Keratinocyte (primary cell): ENCODE results near the gene TMEM18. TPM values are rescaled to one million over a fixed set of nuclear protein-coding genes. Genes with fewer than 3 reads are reported as not detected.

Experiments used
- DNase-seq: peaks from one replicate; pipeline ENCODE4 v3.0.0-alpha.2; 2011; ENCODE audit warnings: low read depth, missing footprints, low spot score
- FAIRE-seq: peaks from 2 replicates; lab custom pipeline; 2011; peaks lifted over from hg19 to GRCh38; lab: Jason Lieb, UNC
- H2AFZ ChIP-seq: 2 replicates; pipeline ENCODE4 v1.6.0; 2012; ENCODE audit warnings: low read length, control low read depth, inconsistent platforms; ENCODE audit not compliant: control insufficient read depth
- H3K27ac ChIP-seq: 2 replicates; pipeline ENCODE4 v1.5.1; 2011; ENCODE audit warnings: low read length; ENCODE audit not compliant: control insufficient read depth, insufficient read depth
- H3K27me3 ChIP-seq: 3 replicates; pipeline ENCODE4 v1.6.0; 2011; ENCODE audit warnings: low read length; ENCODE audit not compliant: control insufficient read depth, insufficient read depth; ENCODE audit errors: extremely low read depth
- H3K36me3 ChIP-seq, 2 experiments: 2 replicates in 1 of 2; 3 replicates in 1 of 2; pipeline ENCODE4 v1.5.1; 2011; ENCODE audit warnings: low read length in 2 of 2, mild to moderate bottlenecking in 1 of 2; ENCODE audit not compliant: control insufficient read depth in 2 of 2, insufficient read depth in 2 of 2; ENCODE audit errors: extremely low read depth in 1 of 2
- H3K4me1 ChIP-seq: 3 replicates; pipeline ENCODE4 v1.5.1; 2011; ENCODE audit warnings: low read length; ENCODE audit not compliant: control insufficient read depth, insufficient read depth; ENCODE audit errors: extremely low read depth
- H3K4me2 ChIP-seq: 3 replicates; pipeline ENCODE4 v1.6.0; 2011; ENCODE audit warnings: low read depth, low read length; ENCODE audit not compliant: control insufficient read depth, insufficient read depth; ENCODE audit errors: extremely low read depth
- H3K4me3 ChIP-seq, 3 experiments: fragments of 200-600 bp in 1 of 3; sonication (generic) in 1 of 3; 2 replicates in 2 of 3; 3 replicates in 1 of 3; pipeline ENCODE4 v1.5.1; 2011 to 2016; ENCODE audit warnings: low read length in 3 of 3, mild to moderate bottlenecking in 3 of 3, control low read depth in 2 of 3, inconsistent platforms in 1 of 3, low read depth in 1 of 3, mixed read lengths in 1 of 3, mixed run types in 1 of 3, moderate library complexity in 1 of 3; ENCODE audit not compliant: control insufficient read depth in 2 of 3, insufficient read depth in 2 of 3; ENCODE audit errors: extremely low read depth in 1 of 3
- H3K79me2 ChIP-seq: 2 replicates; pipeline ENCODE4 v1.6.0; 2012; ENCODE audit warnings: low read length; ENCODE audit not compliant: control insufficient read depth, insufficient read depth
- H3K9ac ChIP-seq: 3 replicates; pipeline ENCODE4 v1.6.0; 2011; ENCODE audit warnings: low read length; ENCODE audit not compliant: control insufficient read depth, insufficient read depth; ENCODE audit errors: extremely low read depth
- H3K9me1 ChIP-seq: 3 replicates; pipeline ENCODE4 v1.6.0; 2011; ENCODE audit warnings: low read length; ENCODE audit not compliant: control insufficient read depth, insufficient read depth; ENCODE audit errors: extremely low read depth
- H3K9me3 ChIP-seq: 2 replicates; pipeline ENCODE4 v1.5.1; 2012; ENCODE audit warnings: low read depth, low read length; ENCODE audit not compliant: control insufficient read depth
- H4K20me1 ChIP-seq: 3 replicates; pipeline ENCODE4 v1.6.0; 2011; ENCODE audit warnings: low read length; ENCODE audit not compliant: control insufficient read depth, insufficient read depth; ENCODE audit errors: extremely low read depth
- CTCF ChIP-seq, 3 experiments: IDR thresholded peaks in 1 of 3; conservative IDR thresholded peaks in 1 of 3; optimal IDR thresholded peaks in 1 of 3; 2 replicates in 2 of 3; 3 replicates in 1 of 3; pipeline versions ENCODE3 to v1.5.1; 2011; ENCODE audit warnings: low read length in 3 of 3, mild to moderate bottlenecking in 3 of 3, moderate library complexity in 2 of 3, control low read depth in 1 of 3, inconsistent platforms in 1 of 3; ENCODE audit not compliant: insufficient read depth in 2 of 3; ENCODE audit errors: extremely low read depth in 1 of 3
- EZH2 ChIP-seq: IDR thresholded peaks from one replicate; pipeline ENCODE4 v1.6.1; 2012; ENCODE audit warnings: inconsistent platforms, mild to moderate bottlenecking, low read length, moderate library complexity
- dilution Hi-C: fragments of 300-500 bp; cut with MboI; formaldehyde crosslinking; loops from one replicate; pipeline ENCODE4 v1.7.0; 2020; ENCODE audit warnings: low sequenced_read_pairs; ENCODE audit not compliant: extremely low pct_ligation_motif_present
- polyA plus RNA-seq, 5 experiments: library from polyadenylated mRNA; depleted of rRNA in 3 of 5; stranded (reverse) in 3 of 5; stranded (forward) in 1 of 5; unstranded in 1 of 5; fragments of >200 nt; gene quantifications; 1 replicate in 1 of 5; 2 replicates in 3 of 5; 3 replicates in 1 of 5; pipeline versions ENCODE4 v1.2.1 to v1.2.3, GENCODE V29; 2011 to 2012; ENCODE audit warnings: missing spikeins in 2 of 5, low read depth in 1 of 5, low replicate concordance in 1 of 5

TMEM18 gene
- polyA plus RNA-seq, 1 donor (not counting 4 experiments of a cell fraction or from before 2014, with no cell fraction given): 27.7 TPM

- H3K4me2 ChIP-seq: no peak overlapping the region
- TF ChIP-seq EZH2 (no peak), CTCF (optimal IDR thresholded peaks at IDR 0.05 in 1 of 3, IDR thresholded peaks at IDR 0.05 in 1 of 3, conservative IDR thresholded peaks at IDR 0.05 in 1 of 3; ENCODE audit: extremely low read depth in 1 of 3, insufficient read depth in 2 of 3, low read length in 3 of 3) (no peak)
- no peaks in the 10 kb centered on the region for H3K79me2 ChIP-seq
- H3K9ac ChIP-seq: no peak overlapping the region
- no peak overlapping the region for H3K4me3 ChIP-seq
- H4K20me1 ChIP-seq: no peaks in the 10 kb centered on the region
- no peaks in the 10 kb centered on the region for H3K9me3 ChIP-seq
- no peaks in the 10 kb centered on the region for H3K27me3 ChIP-seq
- no peaks in the 10 kb centered on the region for H3K36me3 ChIP-seq
- FAIRE-seq (no peak), DNase-seq (no peak)
- no peak overlapping the region for H3K27ac ChIP-seq
- dilution Hi-C loops: no loop called here
- H3K9me1 ChIP-seq: no peaks in the 10 kb centered on the region
- no peaks in the 10 kb centered on the region for H3K4me1 ChIP-seq
- no peak overlapping the region for H2AFZ ChIP-seq
Observed at GRCh38 chr2:633371-633770, 43.8 kb downstream of the TMEM18 start.

GRCh38 chr2:632471-632870 lies 44.7 kb downstream of the TMEM18 start:
- no peaks in the 10 kb centered on the region for H3K4me1 ChIP-seq
- H4K20me1 ChIP-seq: no peaks in the 10 kb centered on the region
- H3K9me1 ChIP-seq: no peaks in the 10 kb centered on the region
- no peaks in the 10 kb centered on the region for H3K27me3 ChIP-seq
- no peak overlapping the region for H3K27ac ChIP-seq
- dilution Hi-C loops: no loop called here
- no peak overlapping the region for H3K4me2 ChIP-seq
- no peaks in the 10 kb centered on the region for H3K9me3 ChIP-seq
- no peak for TF ChIP-seq EZH2
- TF ChIP-seq CTCF (optimal IDR thresholded peaks at IDR 0.05 in 1 of 3, IDR thresholded peaks at IDR 0.05 in 1 of 3, conservative IDR thresholded peaks at IDR 0.05 in 1 of 3; ENCODE audit: extremely low read depth in 1 of 3, insufficient read depth in 2 of 3, low read length in 3 of 3): no peak
- no peak for FAIRE-seq
- H3K36me3 ChIP-seq: no peaks in the 10 kb centered on the region
- no peak overlapping the region for H3K9ac ChIP-seq
- no peaks in the 10 kb centered on the region for H3K79me2 ChIP-seq
- H3K4me3 ChIP-seq: no peak overlapping the region
- no peak overlapping the region for H2AFZ ChIP-seq
- no peak for DNase-seq
